SK-N-MC (cell line): ENCODE data around the gene RAB42.

Source experiments
- EZH2 ChIP-seq: fragments of 200-600 bp; sonication (generic); IDR thresholded peaks from one replicate; pipeline ENCODE4 v1.6.1; 2017; ENCODE audit warnings: antibody characterized with exemption
- POLR2AphosphoS5 ChIP-seq: IDR thresholded peaks from 2 replicates; pipeline ENCODE4 v1.6.1; 2012; ENCODE audit warnings: mild to moderate bottlenecking, low read depth, low read length, borderline replicate concordance

DNA sequence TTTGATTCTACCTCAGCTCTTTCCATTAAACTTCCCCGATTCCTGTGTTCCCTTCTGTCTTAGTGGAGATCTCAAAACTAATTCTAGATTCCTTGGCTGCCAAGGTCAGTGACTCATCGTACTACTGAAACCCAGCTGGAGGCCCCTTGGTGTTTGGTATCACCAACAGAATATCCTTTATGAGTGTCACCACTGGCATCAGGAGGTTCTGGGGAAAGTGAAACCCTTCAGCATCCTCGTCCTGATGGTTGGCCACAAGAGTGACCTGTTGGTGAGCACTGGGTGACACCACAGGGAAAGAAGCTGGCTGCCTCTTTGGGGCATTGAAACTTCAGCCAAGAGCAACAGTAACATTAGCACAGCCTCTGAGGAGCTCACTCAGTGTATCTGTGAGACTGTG, 9.6 kb downstream of the RAB42 start:
- TF ChIP-seq POLR2AphosphoS5 (no peak), EZH2 (no peak)
